HEK293T (cell line): ENCODE data around the gene DOCK7.

ENCODE experiments used
- BHLHE40 ChIP-seq: fragments of 450-650 bp; IDR thresholded peaks from 2 replicates; pipeline ENCODE4 v1.6.1; 2016; ENCODE audit warnings: mild to moderate bottlenecking, moderate library complexity, borderline replicate concordance
- ELF4 ChIP-seq: fragments of 450-650 bp; IDR thresholded peaks from 2 replicates; pipeline ENCODE4 v1.6.1; 2017; ENCODE audit warnings: antibody characterized with exemption
- FOXM1 ChIP-seq: fragments of 450-650 bp; IDR thresholded peaks from 2 replicates; pipeline ENCODE4 v1.6.1; 2017; ENCODE audit warnings: mild to moderate bottlenecking, borderline replicate concordance
- SUZ12 ChIP-seq: fragments of 450-650 bp; IDR thresholded peaks from 2 replicates; pipeline ENCODE4 v1.6.1; 2016; ENCODE audit warnings: mild to moderate bottlenecking
- ZNF384 ChIP-seq: fragments of 450-650 bp; IDR thresholded peaks from 2 replicates; pipeline ENCODE4 v1.6.1; 2016

DNA sequence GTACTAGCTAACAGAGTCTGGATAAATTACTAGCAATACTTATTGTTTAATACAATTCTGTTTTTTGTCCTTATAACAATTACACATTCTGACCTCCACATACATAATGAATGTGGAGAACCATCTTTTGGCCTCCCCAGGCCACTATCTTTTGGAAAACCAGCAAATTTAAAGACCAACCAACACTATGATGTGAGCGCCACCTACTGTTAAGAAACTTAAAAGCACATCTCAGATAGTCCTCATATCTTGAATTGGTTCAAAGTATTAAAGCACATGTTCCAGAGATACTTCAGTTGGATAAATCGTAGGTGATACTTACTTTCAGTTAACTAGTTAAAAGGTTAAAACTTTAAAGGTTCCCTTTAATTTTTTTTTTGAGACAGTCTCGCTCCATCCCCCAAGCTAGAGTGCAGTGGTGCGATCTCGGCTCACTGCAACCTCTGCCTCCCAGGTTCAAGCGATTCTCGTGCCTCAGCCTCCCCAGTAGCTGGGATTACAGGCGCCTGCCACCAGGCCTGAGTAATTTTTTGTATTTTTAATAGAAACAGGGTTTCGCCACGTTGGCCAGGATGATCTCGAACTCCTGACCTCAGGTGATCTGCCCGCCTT lies 280.7 kb downstream of the DOCK7 start:
- TF ChIP-seq ELF4 = no peak
- TF ChIP-seq SUZ12 = no peak
- no peak for TF ChIP-seq ZNF384
- no peak for TF ChIP-seq BHLHE40
- no peak for TF ChIP-seq FOXM1
